ENCODE data around the gene CLK2.

CLK2 gene

GRCh38 chr1:155273343-155274245, at the start of gene CLK2:
CLK2 (minus strand) TSS chr1:155273504; CDS start chr1:155270977, 2,527 bp downstream.
- DNase-seq (ENCODE audit: low spot score) = peak; percentile 96

- DNase-seq (ENCODE audit: low spot score) = no peak
Observed at GRCh38 chr1:155322571-155322952, 49.3 kb upstream of the CLK2 start.

DNA sequence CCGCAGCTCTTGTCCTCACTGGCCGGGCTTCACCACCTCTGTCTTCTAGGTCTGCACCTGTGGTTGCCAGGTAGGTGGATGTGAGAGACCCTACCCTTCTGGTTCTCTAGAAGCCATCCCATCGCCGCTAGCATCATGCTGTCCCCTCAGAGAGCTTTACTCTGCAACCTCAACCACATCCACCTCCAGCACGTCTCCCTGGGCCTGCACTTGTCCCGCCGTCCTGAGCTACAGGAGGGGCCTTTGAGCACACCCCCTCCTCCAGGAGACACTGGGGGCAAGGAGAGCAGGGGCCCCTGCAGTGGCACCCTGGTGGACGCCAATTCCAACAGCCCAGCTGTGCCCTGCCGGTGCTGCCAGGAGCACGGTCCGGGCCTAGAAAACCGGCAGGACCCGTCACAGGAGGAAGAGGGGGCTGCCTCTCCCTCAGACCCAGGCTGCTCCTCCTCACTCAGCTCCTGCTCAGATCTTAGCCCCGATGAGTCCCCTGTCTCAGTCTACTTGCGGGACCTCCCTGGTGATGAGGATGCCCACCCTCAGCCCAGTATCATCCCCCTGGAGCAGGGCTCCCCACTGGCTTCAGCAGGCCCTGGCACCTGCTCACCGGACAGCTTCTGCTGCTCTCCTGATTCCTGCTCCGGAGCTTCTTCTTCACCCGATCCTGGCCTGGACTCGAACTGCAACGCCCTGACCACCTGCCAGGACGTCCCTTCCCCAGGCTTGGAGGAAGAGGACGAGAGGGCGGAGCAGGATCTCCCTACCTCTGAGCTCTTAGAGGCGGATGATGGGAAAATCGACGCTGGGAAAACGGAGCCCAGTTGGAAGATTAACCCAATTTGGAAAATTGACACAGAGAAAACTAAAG, 48.6 kb upstream of the CLK2 start:
- no peak for DNase-seq (ENCODE audit: low spot score)

- DNase-seq (ENCODE audit: low spot score) = peak; percentile 85
Observed at GRCh38 chr1:155320661-155321617, 47.6 kb upstream of the CLK2 start, which contains the start of gene RUSC1. RUSC1 (plus strand) TSS chr1:155320894; CDS start chr1:155321774, 880 bp downstream.

GRCh38 chr1:155320252-155320651, 46.9 kb upstream of the CLK2 start:
- no peak for DNase-seq (ENCODE audit: low spot score)

GRCh38 chr1:155319536-155319935, 46.2 kb upstream of the CLK2 start:
- DNase-seq (ENCODE audit: low spot score) = no peak

DNA sequence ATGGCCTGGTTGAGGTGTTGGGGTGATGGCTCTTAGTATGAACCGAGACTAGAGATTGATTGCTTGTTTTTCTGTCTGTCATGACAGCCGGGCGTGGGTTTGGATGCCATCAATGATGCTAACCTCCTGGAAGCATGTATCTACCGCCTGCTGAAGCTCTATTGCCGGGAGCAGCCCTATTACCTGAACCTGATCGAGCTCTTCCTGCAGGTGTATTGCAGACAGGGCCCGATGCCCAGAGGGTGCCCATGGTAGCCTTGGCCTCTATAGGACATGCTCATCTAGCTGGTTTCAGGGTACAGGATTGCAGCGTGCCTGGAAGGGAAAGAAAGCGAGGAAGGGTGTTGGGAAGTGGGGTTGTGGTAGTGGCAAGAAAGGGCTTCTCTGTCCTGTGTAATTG, 44.8 kb upstream of the CLK2 start:
- DNase-seq (ENCODE audit: low spot score) = no peak

DNA sequence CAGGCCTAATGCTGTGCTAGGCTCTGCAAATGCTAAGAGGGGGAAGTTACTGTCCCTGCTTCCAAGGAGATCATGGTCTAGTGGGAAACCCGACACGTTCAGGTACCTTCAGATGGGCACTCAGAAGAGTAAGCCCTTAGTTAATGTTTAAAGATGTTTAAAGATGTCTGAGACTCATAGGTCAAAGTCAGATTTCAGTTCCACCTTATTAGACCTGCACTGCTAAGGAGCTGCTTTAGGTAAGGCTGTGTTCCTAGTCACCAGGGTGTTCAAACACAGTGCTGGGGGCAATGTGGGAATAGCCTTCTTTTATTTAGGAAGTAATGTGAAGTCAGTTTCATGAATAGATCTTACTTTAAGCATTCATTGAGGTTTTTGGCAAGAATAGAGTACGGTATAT, 43.6 kb upstream of the CLK2 start:
- no peak for DNase-seq (ENCODE audit: low spot score)

GRCh38 chr1:155313261-155313660, 40.0 kb upstream of the CLK2 start:
- no peak for DNase-seq (ENCODE audit: low spot score)

DNA sequence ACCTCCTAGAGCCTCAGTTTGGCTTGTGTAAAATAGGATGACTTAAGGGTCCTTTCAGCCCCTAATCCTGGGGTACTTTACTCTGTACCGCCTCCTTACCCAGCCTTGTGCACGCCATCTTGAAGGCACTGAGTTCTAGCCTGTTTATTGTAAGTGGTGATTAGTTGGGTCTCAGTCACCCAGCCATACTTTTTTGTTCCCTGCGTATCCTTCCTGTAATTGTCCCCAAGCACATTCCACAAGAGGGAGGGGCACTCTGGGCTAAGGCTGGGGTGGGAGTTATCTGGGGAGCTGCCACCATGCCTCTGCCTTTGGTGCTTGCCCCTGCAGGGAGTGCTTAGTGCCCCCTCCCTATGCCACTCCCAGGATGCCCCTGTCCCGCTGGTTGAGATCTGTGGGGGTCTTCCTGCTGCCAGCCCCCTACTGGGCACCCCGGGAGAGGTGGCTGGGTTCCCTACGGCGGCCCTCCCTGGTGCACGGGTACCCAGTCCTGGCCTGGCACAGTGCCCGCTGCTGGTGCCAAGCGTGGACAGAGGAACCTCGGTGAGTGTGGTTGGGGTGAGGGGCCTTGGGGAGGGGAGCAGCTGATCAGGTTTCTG, 36.2 kb upstream of the CLK2 start:
- no peak for DNase-seq (ENCODE audit: low spot score)

- DNase-seq (ENCODE audit: low spot score) = peak; percentile 98
Observed at GRCh38 chr1:155308493-155309422, 35.5 kb upstream of the CLK2 start, which contains the start of gene FDPS. FDPS (plus strand) TSS chr1:155308866; CDS start chr1:155309790, 924 bp downstream.

DNA sequence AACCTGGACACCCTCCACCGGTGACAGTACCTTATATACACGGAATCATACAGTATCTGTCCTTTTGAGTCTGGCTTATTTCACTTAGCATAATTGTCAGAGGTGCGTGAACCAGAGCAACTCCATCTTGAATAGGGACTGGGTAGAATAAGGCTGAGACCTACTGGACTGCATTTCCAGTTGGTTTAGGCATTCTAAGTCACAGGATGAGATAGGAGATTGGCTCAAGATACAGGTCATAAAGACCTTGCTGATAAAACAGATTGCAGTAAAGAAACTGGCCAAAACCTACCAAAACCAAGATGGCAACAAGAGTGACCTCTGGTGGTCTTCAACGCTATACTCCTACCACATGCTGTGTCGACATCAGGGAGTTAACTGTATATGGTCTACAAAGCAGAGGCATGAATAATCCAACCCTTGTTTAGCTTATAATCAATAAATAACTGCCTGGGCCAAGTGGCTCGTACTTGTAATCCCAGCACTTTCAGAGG, 34.0 kb upstream of the CLK2 start:
- DNase-seq (ENCODE audit: low spot score) = no peak

- DNase-seq (ENCODE audit: low spot score) = no peak
Observed at GRCh38 chr1:155305881-155306391, 32.6 kb upstream of the CLK2 start.

- DNase-seq (ENCODE audit: low spot score) = no peak
Observed at GRCh38 chr1:155304558-155305063, 31.3 kb upstream of the CLK2 start.

GRCh38 chr1:155301342-155301841, 28.1 kb upstream of the CLK2 start, which contains the start of gene PKLR:
PKLR (minus strand) TSS chr1:155301438; CDS start chr1:155301395, 43 bp downstream.
- DNase-seq (ENCODE audit: low spot score) = no peak

DNA sequence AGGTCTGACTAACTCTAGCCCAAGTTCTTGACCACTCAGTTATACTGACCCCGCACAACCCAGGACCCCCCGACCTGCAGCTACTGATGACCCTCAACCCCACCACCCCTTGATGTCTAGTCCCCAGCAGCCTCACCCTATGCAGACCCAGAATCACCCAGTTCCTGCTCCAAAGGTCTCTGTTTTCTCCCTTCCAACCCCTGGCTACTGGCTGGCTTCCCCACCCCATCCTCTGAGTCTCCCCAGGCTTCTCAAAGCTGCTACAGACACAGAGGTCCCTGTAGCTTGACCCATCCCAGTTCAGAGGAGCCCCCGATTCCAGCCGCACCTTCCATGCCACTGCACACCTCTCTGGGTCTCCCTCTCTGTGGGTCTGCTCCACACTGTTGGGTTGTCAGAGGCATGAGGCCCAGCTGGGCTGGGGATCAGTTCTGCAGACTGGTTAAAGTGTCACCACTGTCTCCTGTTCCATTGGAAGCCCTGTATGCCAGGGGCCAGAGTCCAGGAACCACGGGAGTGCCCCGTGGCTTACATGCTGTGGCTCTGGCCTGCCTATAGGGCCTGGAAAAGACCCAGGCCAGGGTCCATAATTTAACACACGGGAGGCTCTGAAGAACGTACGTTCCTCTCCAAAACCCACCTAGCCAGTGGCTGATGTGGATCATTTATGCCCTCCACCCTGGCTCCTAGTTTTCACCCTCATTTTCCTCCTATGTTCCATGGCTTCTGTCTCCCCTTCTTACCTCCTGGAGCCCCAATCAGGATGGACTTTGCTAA, 27.4 kb upstream of the CLK2 start:
- no peak for DNase-seq (ENCODE audit: low spot score)

GRCh38 chr1:155300024-155300423, 26.7 kb upstream of the CLK2 start:
- no peak for DNase-seq (ENCODE audit: low spot score)

DNA sequence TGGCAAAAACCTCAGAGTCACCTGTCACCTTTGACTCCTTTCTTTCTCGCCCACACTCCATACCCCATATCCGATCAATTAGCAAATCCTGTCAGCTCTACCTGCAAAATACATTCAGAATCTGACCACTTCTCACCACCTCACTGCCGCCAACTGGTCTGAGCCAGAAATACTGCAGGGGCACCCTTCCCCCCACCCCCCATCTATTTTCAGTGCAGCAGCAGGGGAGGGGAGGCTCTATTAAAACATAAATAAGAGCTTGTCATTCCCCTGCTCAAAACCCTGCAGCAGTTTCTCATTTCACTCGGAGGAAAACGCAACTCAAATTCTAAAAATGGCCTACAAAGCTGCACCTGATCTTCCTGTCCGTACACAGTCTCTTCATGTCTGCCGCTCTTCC, 24.1 kb upstream of the CLK2 start:
- no peak for DNase-seq (ENCODE audit: low spot score)
